ENCODE results near the gene CEP128. TPM values are rescaled to one million over a fixed set of nuclear protein-coding genes. Genes with fewer than 3 reads are reported as not detected.

Gene CEP128
- total RNA-seq, 1 experiment from 2014 or later, result 29.3 TPM

DNA sequence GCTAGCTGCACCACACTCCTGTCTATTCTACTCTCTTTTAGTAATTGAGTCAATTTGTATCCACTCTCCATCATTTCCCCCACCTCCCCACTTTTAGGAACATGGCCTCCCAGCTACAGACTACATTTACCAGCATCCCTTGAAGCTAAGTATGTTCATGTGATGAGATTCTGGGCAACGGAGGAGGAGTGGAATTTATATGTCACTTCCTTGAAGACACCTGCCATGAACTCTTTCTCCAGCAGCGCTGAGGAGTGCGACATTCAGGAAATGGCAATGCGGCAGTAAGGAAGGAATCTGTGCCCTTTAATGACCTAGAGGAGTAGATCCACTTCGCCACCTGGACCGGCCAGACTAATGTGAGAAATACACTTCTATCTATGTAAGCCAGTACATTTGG is 486.5 kb downstream of the CEP128 start:
- Histone ChIP-seq H3K79me2 (ENCODE audit: low read depth) (no peaks in the 10 kb centered on the region), H3K9me2 (ENCODE audit: insufficient read depth) (no peaks in the 10 kb centered on the region), H3K36me3 (ENCODE audit: low read depth) (no peaks in the 10 kb centered on the region), H3F3A (ENCODE audit: insufficient read depth, low read depth) (no peaks in the 10 kb centered on the region), H2AFZ (no peak overlapping the region), H4K20me1 (ENCODE audit: insufficient read depth) (no peaks in the 10 kb centered on the region), H3K9me3 (ENCODE audit: insufficient read depth, low read depth) (peaks cover 15% of the 10 kb centered on the region; the same call in 1 of the 2 replicates), H3K27ac (no peak overlapping the region), H3K27me3 (ENCODE audit: insufficient read depth, low read depth) (no peaks in the 10 kb centered on the region), H3K4me3 (no peak overlapping the region), H3K4me2 (no peak overlapping the region), H3K4me1 (replicated peaks; ENCODE audit: insufficient read depth) (no peaks in the 10 kb centered on the region)
- POLR2A ChIA-PET (ENCODE audit: unreplicated experiment), result no interaction called here
- CTCF ChIA-PET, result no interaction called here
- intact Hi-C loops (cut with micrococcal nuclease; ENCODE audit: unreplicated experiment), result no loop called here
- BruUV-seq (replicated peaks), result no TSS peak
- no peak for TF ChIP-seq EZH2 (IDR thresholded peaks at IDR 0.05; ENCODE audit: low read depth)
- TF ChIP-seq, protein P1, sequence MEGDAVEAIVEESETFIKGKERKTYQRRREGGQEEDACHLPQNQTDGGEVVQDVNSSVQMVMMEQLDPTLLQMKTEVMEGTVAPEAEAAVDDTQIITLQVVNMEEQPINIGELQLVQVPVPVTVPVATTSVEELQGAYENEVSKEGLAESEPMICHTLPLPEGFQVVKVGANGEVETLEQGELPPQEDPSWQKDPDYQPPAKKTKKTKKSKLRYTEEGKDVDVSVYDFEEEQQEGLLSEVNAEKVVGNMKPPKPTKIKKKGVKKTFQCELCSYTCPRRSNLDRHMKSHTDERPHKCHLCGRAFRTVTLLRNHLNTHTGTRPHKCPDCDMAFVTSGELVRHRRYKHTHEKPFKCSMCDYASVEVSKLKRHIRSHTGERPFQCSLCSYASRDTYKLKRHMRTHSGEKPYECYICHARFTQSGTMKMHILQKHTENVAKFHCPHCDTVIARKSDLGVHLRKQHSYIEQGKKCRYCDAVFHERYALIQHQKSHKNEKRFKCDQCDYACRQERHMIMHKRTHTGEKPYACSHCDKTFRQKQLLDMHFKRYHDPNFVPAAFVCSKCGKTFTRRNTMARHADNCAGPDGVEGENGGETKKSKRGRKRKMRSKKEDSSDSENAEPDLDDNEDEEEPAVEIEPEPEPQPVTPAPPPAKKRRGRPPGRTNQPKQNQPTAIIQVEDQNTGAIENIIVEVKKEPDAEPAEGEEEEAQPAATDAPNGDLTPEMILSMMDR (conservative IDR thresholded peaks at IDR 0.05), result no peak
- no peak for DNase-seq

DNA sequence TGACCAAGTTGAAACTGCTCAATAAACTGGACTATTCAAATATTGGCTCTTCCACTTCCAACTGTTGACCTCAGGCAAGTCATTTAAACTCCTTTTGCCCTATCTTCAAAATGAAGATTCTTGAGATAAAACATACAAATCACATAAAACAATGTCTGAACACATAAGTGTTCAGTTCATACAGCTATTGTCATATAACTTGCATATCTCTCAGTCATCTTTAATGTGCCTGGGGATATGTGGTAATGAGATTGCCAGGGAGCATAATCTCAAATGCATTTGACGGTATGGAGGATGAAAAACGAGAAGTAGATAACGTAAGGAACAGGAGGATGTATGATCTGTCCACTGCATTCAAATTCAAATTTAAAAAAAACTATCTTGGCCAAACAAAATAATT is 493.3 kb downstream of the CEP128 start:
- POLR2A ChIA-PET (ENCODE audit: unreplicated experiment), result no interaction called here
- CTCF ChIA-PET, result no interaction called here

DNA sequence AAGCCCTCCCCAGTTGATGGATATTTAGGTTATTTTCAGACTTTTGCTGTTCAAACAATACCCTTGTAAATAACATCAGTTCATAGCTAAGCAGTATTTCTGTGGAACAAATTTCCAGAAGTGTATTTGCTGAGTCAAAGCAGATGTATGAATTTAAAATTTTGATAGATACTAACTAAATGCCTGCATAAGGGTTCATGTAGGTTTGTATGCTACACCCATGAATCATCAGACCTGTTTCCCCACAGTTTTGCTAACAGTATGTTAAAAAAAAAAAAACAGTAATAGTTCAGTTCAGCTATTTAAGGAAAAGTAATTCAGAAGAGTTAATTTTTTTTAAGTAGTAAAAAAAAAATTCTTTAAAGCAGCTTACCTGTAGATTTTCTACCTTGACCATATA is 494.1 kb downstream of the CEP128 start:
- no peak for DNase-seq
- no peaks in the 10 kb centered on the region for H3K79me2 ChIP-seq (ENCODE audit: low read depth)
- no peaks in the 10 kb centered on the region for H3K36me3 ChIP-seq (ENCODE audit: low read depth)
- H3K4me2 ChIP-seq, result no peak overlapping the region
- H3K9me2 ChIP-seq (ENCODE audit: insufficient read depth), result no peaks in the 10 kb centered on the region
- no TSS peak for BruUV-seq (replicated peaks)
- no peak overlapping the region for H3K4me3 ChIP-seq
- no peak overlapping the region for H3K27ac ChIP-seq
- no peaks in the 10 kb centered on the region for H3K4me1 ChIP-seq (replicated peaks; ENCODE audit: insufficient read depth)
- peaks cover 21% of the 10 kb centered on the region; the same call in 1 of the 2 replicates for H3K9me3 ChIP-seq (ENCODE audit: insufficient read depth, low read depth)
- TF ChIP-seq, protein P1 (conservative IDR thresholded peaks at IDR 0.05), result no peak
- TF ChIP-seq EZH2 (IDR thresholded peaks at IDR 0.05; ENCODE audit: low read depth), result no peak
- intact Hi-C loops (cut with micrococcal nuclease; ENCODE audit: unreplicated experiment), result no loop called here
- ChIA-PET CTCF (no interaction called here), POLR2A (ENCODE audit: unreplicated experiment) (interaction anchor here (0.6 to 0.7 kb wide), 2 partner anchors 101 to 121 kb away, joined by 3 to 7 read pairs; no protein-coding TSS in a partner anchor)
- H3F3A ChIP-seq (ENCODE audit: insufficient read depth, low read depth), result no peaks in the 10 kb centered on the region
- no peaks in the 10 kb centered on the region for H4K20me1 ChIP-seq (ENCODE audit: insufficient read depth)
- H2AFZ ChIP-seq, result no peak overlapping the region
- H3K27me3 ChIP-seq (ENCODE audit: insufficient read depth, low read depth), result no peaks in the 10 kb centered on the region

More for the DNA sequence above, 493.3 kb downstream of the CEP128 start:
- Histone ChIP-seq H3K4me1 (replicated peaks; ENCODE audit: insufficient read depth) (no peaks in the 10 kb centered on the region), H3K27me3 (ENCODE audit: insufficient read depth, low read depth) (no peaks in the 10 kb centered on the region), H3K9me3 (ENCODE audit: insufficient read depth, low read depth) (peaks cover 21% of the 10 kb centered on the region; the same call in 1 of the 2 replicates), H3K79me2 (ENCODE audit: low read depth) (no peaks in the 10 kb centered on the region), H3K4me3 (no peak overlapping the region), H4K20me1 (ENCODE audit: insufficient read depth) (no peaks in the 10 kb centered on the region), H3K9me2 (ENCODE audit: insufficient read depth) (no peaks in the 10 kb centered on the region), H3K36me3 (ENCODE audit: low read depth) (no peaks in the 10 kb centered on the region), H3K27ac (no peak overlapping the region), H3K4me2 (no peak overlapping the region), H2AFZ (no peak overlapping the region), H3F3A (ENCODE audit: insufficient read depth, low read depth) (no peaks in the 10 kb centered on the region)
- intact Hi-C loops (cut with micrococcal nuclease; ENCODE audit: unreplicated experiment), result no loop called here
- TF ChIP-seq EZH2 (IDR thresholded peaks at IDR 0.05; ENCODE audit: low read depth), result no peak
- TF ChIP-seq, protein P1 (conservative IDR thresholded peaks at IDR 0.05), result no peak
- BruUV-seq (replicated peaks), result no TSS peak
- no peak for DNase-seq

Other genes with a start within 250 kb of the CEP128 start
- not detected in 2 replicates for gene TSHR, start 13.9 kb upstream of the CEP128 start, total RNA-seq (2021)

All from PC-9 (cell line).